Keratinocyte (primary cell): ENCODE measurements around the gene BLMH. TPM values are rescaled to one million over a fixed set of nuclear protein-coding genes. Genes with fewer than 3 reads are reported as not detected.

Source experiments
- DNase-seq: peaks from one replicate; pipeline ENCODE4 v3.0.0-alpha.2; 2011; ENCODE audit warnings: low read depth, missing footprints, low spot score
- FAIRE-seq: peaks from 2 replicates; lab custom pipeline; 2011; peaks lifted over from hg19 to GRCh38; lab: Jason Lieb, UNC
- H2AFZ ChIP-seq: 2 replicates; pipeline ENCODE4 v1.6.0; 2012; ENCODE audit warnings: low read length, control low read depth, inconsistent platforms; ENCODE audit not compliant: control insufficient read depth
- H3K27ac ChIP-seq: 2 replicates; pipeline ENCODE4 v1.5.1; 2011; ENCODE audit warnings: low read length; ENCODE audit not compliant: control insufficient read depth, insufficient read depth
- H3K27me3 ChIP-seq: 3 replicates; pipeline ENCODE4 v1.6.0; 2011; ENCODE audit warnings: low read length; ENCODE audit not compliant: control insufficient read depth, insufficient read depth; ENCODE audit errors: extremely low read depth
- H3K36me3 ChIP-seq, 2 experiments: 2 replicates in 1 of 2; 3 replicates in 1 of 2; pipeline ENCODE4 v1.5.1; 2011; ENCODE audit warnings: low read length in 2 of 2, mild to moderate bottlenecking in 1 of 2; ENCODE audit not compliant: control insufficient read depth in 2 of 2, insufficient read depth in 2 of 2; ENCODE audit errors: extremely low read depth in 1 of 2
- H3K4me1 ChIP-seq: 3 replicates; pipeline ENCODE4 v1.5.1; 2011; ENCODE audit warnings: low read length; ENCODE audit not compliant: control insufficient read depth, insufficient read depth; ENCODE audit errors: extremely low read depth
- H3K4me2 ChIP-seq: 3 replicates; pipeline ENCODE4 v1.6.0; 2011; ENCODE audit warnings: low read depth, low read length; ENCODE audit not compliant: control insufficient read depth, insufficient read depth; ENCODE audit errors: extremely low read depth
- H3K4me3 ChIP-seq, 3 experiments: fragments of 200-600 bp in 1 of 3; sonication (generic) in 1 of 3; 2 replicates in 2 of 3; 3 replicates in 1 of 3; pipeline ENCODE4 v1.5.1; 2011 to 2016; ENCODE audit warnings: low read length in 3 of 3, mild to moderate bottlenecking in 3 of 3, control low read depth in 2 of 3, inconsistent platforms in 1 of 3, low read depth in 1 of 3, mixed read lengths in 1 of 3, mixed run types in 1 of 3, moderate library complexity in 1 of 3; ENCODE audit not compliant: control insufficient read depth in 2 of 3, insufficient read depth in 2 of 3; ENCODE audit errors: extremely low read depth in 1 of 3
- H3K79me2 ChIP-seq: 2 replicates; pipeline ENCODE4 v1.6.0; 2012; ENCODE audit warnings: low read length; ENCODE audit not compliant: control insufficient read depth, insufficient read depth
- H3K9ac ChIP-seq: 3 replicates; pipeline ENCODE4 v1.6.0; 2011; ENCODE audit warnings: low read length; ENCODE audit not compliant: control insufficient read depth, insufficient read depth; ENCODE audit errors: extremely low read depth
- H3K9me1 ChIP-seq: 3 replicates; pipeline ENCODE4 v1.6.0; 2011; ENCODE audit warnings: low read length; ENCODE audit not compliant: control insufficient read depth, insufficient read depth; ENCODE audit errors: extremely low read depth
- H3K9me3 ChIP-seq: 2 replicates; pipeline ENCODE4 v1.5.1; 2012; ENCODE audit warnings: low read depth, low read length; ENCODE audit not compliant: control insufficient read depth
- H4K20me1 ChIP-seq: 3 replicates; pipeline ENCODE4 v1.6.0; 2011; ENCODE audit warnings: low read length; ENCODE audit not compliant: control insufficient read depth, insufficient read depth; ENCODE audit errors: extremely low read depth
- CTCF ChIP-seq, 3 experiments: IDR thresholded peaks in 1 of 3; conservative IDR thresholded peaks in 1 of 3; optimal IDR thresholded peaks in 1 of 3; 2 replicates in 2 of 3; 3 replicates in 1 of 3; pipeline versions ENCODE3 to v1.5.1; 2011; ENCODE audit warnings: low read length in 3 of 3, mild to moderate bottlenecking in 3 of 3, moderate library complexity in 2 of 3, control low read depth in 1 of 3, inconsistent platforms in 1 of 3; ENCODE audit not compliant: insufficient read depth in 2 of 3; ENCODE audit errors: extremely low read depth in 1 of 3
- EZH2 ChIP-seq: IDR thresholded peaks from one replicate; pipeline ENCODE4 v1.6.1; 2012; ENCODE audit warnings: inconsistent platforms, mild to moderate bottlenecking, low read length, moderate library complexity
- dilution Hi-C: fragments of 300-500 bp; cut with MboI; formaldehyde crosslinking; loops from one replicate; pipeline ENCODE4 v1.7.0; 2020; ENCODE audit warnings: low sequenced_read_pairs; ENCODE audit not compliant: extremely low pct_ligation_motif_present
- polyA plus RNA-seq, 5 experiments: library from polyadenylated mRNA; depleted of rRNA in 3 of 5; stranded (reverse) in 3 of 5; stranded (forward) in 1 of 5; unstranded in 1 of 5; fragments of >200 nt; gene quantifications; 1 replicate in 1 of 5; 2 replicates in 3 of 5; 3 replicates in 1 of 5; pipeline versions ENCODE4 v1.2.1 to v1.2.3, GENCODE V29; 2011 to 2012; ENCODE audit warnings: missing spikeins in 2 of 5, low read depth in 1 of 5, low replicate concordance in 1 of 5

Gene BLMH
- polyA plus RNA-seq, 1 donor (not counting 4 experiments of a cell fraction or from before 2014, with no cell fraction given), result 4.2 TPM

GRCh38 chr17:30220414-30220813 is 71.3 kb downstream of the BLMH start:
- Histone ChIP-seq H3K36me3 (no peaks in the 10 kb centered on the region), H4K20me1 (no peaks in the 10 kb centered on the region), H3K4me2 (no peak overlapping the region), H3K27me3 (peaks cover 40% of the 10 kb centered on the region), H3K9me3 (no peaks in the 10 kb centered on the region), H3K9me1 (no peaks in the 10 kb centered on the region), H2AFZ (no peak overlapping the region), H3K9ac (no peak overlapping the region), H3K4me1 (peaks cover 10% of the 10 kb centered on the region), H3K27ac (no peak overlapping the region), H3K4me3 (no peak overlapping the region), H3K79me2 (no peaks in the 10 kb centered on the region)
- dilution Hi-C loops, result no loop called here
- TF ChIP-seq EZH2 (no peak), CTCF (optimal IDR thresholded peaks at IDR 0.05 in 1 of 3, IDR thresholded peaks at IDR 0.05 in 1 of 3, conservative IDR thresholded peaks at IDR 0.05 in 1 of 3; ENCODE audit: extremely low read depth in 1 of 3, insufficient read depth in 2 of 3, low read length in 3 of 3) (no peak)
- FAIRE-seq (no peak), DNase-seq (no peak)

GRCh38 chr17:30219833-30220232 is 71.9 kb downstream of the BLMH start:
- Histone ChIP-seq H3K79me2 (no peaks in the 10 kb centered on the region), H3K27me3 (peaks cover 40% of the 10 kb centered on the region), H3K27ac (no peak overlapping the region), H3K4me3 (no peak overlapping the region), H3K9ac (no peak overlapping the region), H3K9me1 (no peaks in the 10 kb centered on the region), H3K9me3 (no peaks in the 10 kb centered on the region), H3K36me3 (no peaks in the 10 kb centered on the region), H3K4me1 (peaks cover 4% of the 10 kb centered on the region), H2AFZ (no peak overlapping the region), H4K20me1 (no peaks in the 10 kb centered on the region), H3K4me2 (no peak overlapping the region)
- TF ChIP-seq EZH2 (no peak), CTCF (optimal IDR thresholded peaks at IDR 0.05 in 1 of 3, IDR thresholded peaks at IDR 0.05 in 1 of 3, conservative IDR thresholded peaks at IDR 0.05 in 1 of 3; ENCODE audit: extremely low read depth in 1 of 3, insufficient read depth in 2 of 3, low read length in 3 of 3) (no peak)
- dilution Hi-C loops, result no loop called here
- no peak for FAIRE-seq
- no peak for DNase-seq
